ENCODE data around the gene ACP1.

DNA sequence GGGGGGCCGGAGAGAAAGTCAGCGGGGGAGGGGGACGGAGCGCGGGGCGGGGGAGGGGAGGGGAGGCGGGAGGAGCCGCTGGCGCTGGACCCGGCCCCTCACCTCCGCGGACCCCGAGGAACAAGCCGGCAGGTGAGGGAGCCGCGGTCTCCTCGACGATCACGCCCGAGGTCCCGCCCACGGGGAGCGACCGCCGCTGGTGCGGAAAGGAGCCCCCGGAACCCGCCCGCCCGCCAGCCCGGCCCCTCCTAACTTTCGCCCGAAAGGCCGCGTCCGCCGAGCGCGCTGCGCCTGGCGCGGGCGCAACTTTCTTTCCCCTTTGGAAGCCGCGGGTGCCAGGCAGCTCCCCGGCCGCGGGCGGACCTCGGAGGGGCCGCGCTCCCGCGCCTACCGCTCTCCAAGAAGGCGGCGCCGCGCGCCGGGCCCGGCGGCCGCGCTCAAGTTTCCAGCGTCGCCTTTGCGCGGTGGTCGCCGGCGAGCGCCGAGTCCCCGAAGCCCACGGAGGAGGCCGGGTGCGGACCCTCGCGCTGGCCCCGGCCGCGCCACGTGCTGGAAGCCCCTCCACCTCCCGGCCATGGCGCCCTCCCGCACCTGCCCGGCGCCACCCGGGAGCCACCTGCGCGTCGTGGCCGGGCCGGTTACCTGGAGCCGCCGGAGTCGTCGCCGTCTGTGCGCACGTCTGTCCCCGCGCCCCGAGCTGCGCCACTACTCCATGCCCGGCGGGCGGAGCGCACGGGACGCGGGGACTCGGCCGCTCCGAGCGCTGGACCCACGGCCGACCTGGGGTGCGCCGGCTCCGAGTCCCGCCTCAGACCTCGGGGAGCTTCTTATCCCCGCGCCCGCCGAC, 23.4 kb downstream of the ACP1 start, which contains the start of gene ALKAL2:
- TF ChIP-seq, protein P1, sequence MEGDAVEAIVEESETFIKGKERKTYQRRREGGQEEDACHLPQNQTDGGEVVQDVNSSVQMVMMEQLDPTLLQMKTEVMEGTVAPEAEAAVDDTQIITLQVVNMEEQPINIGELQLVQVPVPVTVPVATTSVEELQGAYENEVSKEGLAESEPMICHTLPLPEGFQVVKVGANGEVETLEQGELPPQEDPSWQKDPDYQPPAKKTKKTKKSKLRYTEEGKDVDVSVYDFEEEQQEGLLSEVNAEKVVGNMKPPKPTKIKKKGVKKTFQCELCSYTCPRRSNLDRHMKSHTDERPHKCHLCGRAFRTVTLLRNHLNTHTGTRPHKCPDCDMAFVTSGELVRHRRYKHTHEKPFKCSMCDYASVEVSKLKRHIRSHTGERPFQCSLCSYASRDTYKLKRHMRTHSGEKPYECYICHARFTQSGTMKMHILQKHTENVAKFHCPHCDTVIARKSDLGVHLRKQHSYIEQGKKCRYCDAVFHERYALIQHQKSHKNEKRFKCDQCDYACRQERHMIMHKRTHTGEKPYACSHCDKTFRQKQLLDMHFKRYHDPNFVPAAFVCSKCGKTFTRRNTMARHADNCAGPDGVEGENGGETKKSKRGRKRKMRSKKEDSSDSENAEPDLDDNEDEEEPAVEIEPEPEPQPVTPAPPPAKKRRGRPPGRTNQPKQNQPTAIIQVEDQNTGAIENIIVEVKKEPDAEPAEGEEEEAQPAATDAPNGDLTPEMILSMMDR (IDR thresholded peaks at IDR 0.05) = no peak
- TF ChIP-seq, protein P2, sequence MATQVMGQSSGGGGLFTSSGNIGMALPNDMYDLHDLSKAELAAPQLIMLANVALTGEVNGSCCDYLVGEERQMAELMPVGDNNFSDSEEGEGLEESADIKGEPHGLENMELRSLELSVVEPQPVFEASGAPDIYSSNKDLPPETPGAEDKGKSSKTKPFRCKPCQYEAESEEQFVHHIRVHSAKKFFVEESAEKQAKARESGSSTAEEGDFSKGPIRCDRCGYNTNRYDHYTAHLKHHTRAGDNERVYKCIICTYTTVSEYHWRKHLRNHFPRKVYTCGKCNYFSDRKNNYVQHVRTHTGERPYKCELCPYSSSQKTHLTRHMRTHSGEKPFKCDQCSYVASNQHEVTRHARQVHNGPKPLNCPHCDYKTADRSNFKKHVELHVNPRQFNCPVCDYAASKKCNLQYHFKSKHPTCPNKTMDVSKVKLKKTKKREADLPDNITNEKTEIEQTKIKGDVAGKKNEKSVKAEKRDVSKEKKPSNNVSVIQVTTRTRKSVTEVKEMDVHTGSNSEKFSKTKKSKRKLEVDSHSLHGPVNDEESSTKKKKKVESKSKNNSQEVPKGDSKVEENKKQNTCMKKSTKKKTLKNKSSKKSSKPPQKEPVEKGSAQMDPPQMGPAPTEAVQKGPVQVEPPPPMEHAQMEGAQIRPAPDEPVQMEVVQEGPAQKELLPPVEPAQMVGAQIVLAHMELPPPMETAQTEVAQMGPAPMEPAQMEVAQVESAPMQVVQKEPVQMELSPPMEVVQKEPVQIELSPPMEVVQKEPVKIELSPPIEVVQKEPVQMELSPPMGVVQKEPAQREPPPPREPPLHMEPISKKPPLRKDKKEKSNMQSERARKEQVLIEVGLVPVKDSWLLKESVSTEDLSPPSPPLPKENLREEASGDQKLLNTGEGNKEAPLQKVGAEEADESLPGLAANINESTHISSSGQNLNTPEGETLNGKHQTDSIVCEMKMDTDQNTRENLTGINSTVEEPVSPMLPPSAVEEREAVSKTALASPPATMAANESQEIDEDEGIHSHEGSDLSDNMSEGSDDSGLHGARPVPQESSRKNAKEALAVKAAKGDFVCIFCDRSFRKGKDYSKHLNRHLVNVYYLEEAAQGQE (IDR thresholded peaks at IDR 0.05; ENCODE audit: insufficient read depth in 1 of 2, low read depth in 2 of 2, low read length in 1 of 2) = no peak

Measured in Panc1 (cell line).